ENCODE measurements around the gene BCL2.

The BCL2 gene

DNA sequence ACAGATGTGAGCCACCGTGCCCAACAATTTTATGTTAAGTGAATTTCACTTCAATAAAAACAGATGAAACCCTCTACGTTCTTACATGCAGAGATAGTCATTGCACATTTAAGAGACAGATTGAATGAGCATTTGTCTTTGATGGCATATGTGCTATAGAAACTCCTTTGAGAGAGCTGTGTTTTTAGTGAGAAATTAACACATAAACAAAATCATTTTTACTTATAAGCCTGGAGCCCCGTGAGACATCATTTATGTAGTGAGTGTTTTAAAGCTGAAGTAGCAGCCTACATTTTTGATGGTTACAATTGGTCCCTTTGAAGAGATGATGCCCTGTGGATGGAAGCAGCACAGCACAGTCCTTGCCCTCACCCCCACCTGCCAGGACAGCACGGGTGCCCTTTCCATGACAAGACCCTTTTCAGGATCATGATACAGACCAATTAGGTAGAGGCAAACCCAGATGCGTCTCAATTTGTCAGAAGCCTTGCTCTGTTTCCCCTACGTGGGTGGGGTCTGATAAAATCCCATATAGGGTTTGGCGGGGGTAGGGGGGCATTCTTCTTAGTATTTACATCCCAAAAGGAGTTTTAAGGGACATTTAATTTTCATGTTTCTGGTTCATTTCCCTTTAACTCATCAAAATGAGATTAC is 237.1 kb downstream of the BCL2 start:
- TF ChIP-seq, protein P1, sequence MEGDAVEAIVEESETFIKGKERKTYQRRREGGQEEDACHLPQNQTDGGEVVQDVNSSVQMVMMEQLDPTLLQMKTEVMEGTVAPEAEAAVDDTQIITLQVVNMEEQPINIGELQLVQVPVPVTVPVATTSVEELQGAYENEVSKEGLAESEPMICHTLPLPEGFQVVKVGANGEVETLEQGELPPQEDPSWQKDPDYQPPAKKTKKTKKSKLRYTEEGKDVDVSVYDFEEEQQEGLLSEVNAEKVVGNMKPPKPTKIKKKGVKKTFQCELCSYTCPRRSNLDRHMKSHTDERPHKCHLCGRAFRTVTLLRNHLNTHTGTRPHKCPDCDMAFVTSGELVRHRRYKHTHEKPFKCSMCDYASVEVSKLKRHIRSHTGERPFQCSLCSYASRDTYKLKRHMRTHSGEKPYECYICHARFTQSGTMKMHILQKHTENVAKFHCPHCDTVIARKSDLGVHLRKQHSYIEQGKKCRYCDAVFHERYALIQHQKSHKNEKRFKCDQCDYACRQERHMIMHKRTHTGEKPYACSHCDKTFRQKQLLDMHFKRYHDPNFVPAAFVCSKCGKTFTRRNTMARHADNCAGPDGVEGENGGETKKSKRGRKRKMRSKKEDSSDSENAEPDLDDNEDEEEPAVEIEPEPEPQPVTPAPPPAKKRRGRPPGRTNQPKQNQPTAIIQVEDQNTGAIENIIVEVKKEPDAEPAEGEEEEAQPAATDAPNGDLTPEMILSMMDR (IDR thresholded peaks at IDR 0.05; ENCODE audit: unreplicated experiment in 3 of 3), result no peak
- peaks cover 4% of the 10 kb centered on the region for H3K36me3 Mint-ChIP-seq (ENCODE audit: low read depth)
- no peak overlapping the region for H3K4me3 Mint-ChIP-seq
- H3K9me3 Mint-ChIP-seq, result peaks cover 9% of the 10 kb centered on the region
- no peaks in the 10 kb centered on the region for H3K27me3 Mint-ChIP-seq (ENCODE audit: low read depth)
- H3K27ac Mint-ChIP-seq, result no peak overlapping the region
- H3K4me1 Mint-ChIP-seq, result peaks cover under 1% of the 10 kb centered on the region

- Mint-ChIP-seq H3K27ac (no peak overlapping the region), H3K9me3 (peaks cover 9% of the 10 kb centered on the region), H3K36me3 (ENCODE audit: low read depth) (peaks cover 4% of the 10 kb centered on the region), H3K4me3 (no peak overlapping the region), H3K4me1 (peaks cover 11% of the 10 kb centered on the region), H3K27me3 (ENCODE audit: low read depth) (no peaks in the 10 kb centered on the region)
- TF ChIP-seq, protein P1 (IDR thresholded peaks at IDR 0.05; ENCODE audit: unreplicated experiment in 3 of 3), result no peak
These were observed 240.5 kb downstream of the BCL2 start for GRCh38 chr18:63079114-63079513.

DNA sequence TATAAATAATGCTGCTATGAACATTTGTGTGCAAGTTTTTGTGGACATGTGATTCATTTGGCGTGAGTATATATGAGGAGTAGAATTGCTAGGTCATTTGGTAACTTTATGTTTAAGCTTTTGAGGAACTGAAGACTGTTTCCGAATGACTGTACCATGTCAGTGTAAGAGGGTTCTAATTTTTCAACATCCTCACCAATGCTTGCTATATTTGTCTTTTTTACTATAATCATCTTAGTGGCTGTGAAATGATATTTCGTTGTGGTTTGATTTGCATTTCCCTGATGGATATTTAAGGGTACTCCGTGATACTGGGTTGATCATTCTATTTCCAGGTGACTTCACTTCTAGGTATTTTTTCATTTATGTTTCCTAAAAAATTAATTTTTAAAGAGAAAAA is 241.1 kb downstream of the BCL2 start:
- Mint-ChIP-seq H3K27ac (no peak overlapping the region), H3K9me3 (peaks cover 9% of the 10 kb centered on the region), H3K36me3 (ENCODE audit: low read depth) (peaks cover 4% of the 10 kb centered on the region), H3K4me1 (peaks cover 11% of the 10 kb centered on the region), H3K27me3 (ENCODE audit: low read depth) (no peaks in the 10 kb centered on the region), H3K4me3 (no peak overlapping the region)
- TF ChIP-seq, protein P1 (IDR thresholded peaks at IDR 0.05; ENCODE audit: unreplicated experiment in 3 of 3), result no peak

- peaks cover 3% of the 10 kb centered on the region for H3K9me3 Mint-ChIP-seq
- H3K27ac Mint-ChIP-seq, result peak overlapping the region; percentile 39 to 51 (median 45)
These were observed 244.6 kb downstream of the BCL2 start for GRCh38 chr18:63074981-63075404.

DNA sequence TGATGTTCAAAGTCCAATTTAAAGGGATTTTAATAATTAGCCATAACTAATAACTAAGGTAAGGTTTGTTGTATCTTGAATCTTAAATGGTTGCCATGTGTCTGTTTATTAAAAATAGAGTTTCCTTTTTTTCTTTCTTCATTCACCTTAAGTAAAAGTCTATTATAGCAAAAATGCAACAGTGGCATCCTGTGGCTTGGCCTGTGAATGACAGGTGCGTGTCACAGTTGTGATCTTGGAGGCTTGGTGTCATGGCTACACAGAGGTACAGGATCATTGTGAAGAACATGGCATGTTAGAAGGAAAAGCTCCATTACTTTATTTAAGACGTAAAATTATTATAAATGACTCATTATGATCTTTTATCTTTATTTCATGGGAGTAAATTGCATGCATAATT is 246.1 kb downstream of the BCL2 start:
- no peaks in the 10 kb centered on the region for H3K27me3 Mint-ChIP-seq (ENCODE audit: low read depth)
- H3K4me3 Mint-ChIP-seq, result no peak overlapping the region
- H3K36me3 Mint-ChIP-seq (ENCODE audit: low read depth), result no peaks in the 10 kb centered on the region
- TF ChIP-seq, protein P1 (IDR thresholded peaks at IDR 0.05; ENCODE audit: unreplicated experiment in 3 of 3), result no peak
- H3K9me3 Mint-ChIP-seq, result no peaks in the 10 kb centered on the region
- no peak overlapping the region for H3K27ac Mint-ChIP-seq
- peaks cover 16% of the 10 kb centered on the region for H3K4me1 Mint-ChIP-seq

More at GRCh38 chr18:63074981-63075404, 244.6 kb downstream of the BCL2 start:
- Mint-ChIP-seq H3K4me1 (peaks cover 16% of the 10 kb centered on the region), H3K36me3 (ENCODE audit: low read depth) (peaks cover 3% of the 10 kb centered on the region), H3K4me3 (peak overlapping the region; percentile 65 to 81 (median 69)), H3K27me3 (ENCODE audit: low read depth) (no peaks in the 10 kb centered on the region)
- TF ChIP-seq, protein P1 (IDR thresholded peaks at IDR 0.05; ENCODE audit: unreplicated experiment in 3 of 3), result no peak
